ENCODE measurements around the gene LRCH1.

Gene LRCH1

GRCh38 chr13:46778890-46779289 is 225.9 kb downstream of the LRCH1 start:
- TF ChIP-seq CTCF (IDR thresholded peaks at IDR 0.05), result no peak

- TF ChIP-seq CTCF (IDR thresholded peaks at IDR 0.05), result no peak
Observed at GRCh38 chr13:46782066-46782465, 229.1 kb downstream of the LRCH1 start.

- TF ChIP-seq CTCF (IDR thresholded peaks at IDR 0.05), result no peak
Observed at GRCh38 chr13:46782691-46783090, 229.7 kb downstream of the LRCH1 start.

GRCh38 chr13:46783504-46783903 is 230.5 kb downstream of the LRCH1 start:
- TF ChIP-seq CTCF (IDR thresholded peaks at IDR 0.05), result no peak

- TF ChIP-seq CTCF (IDR thresholded peaks at IDR 0.05), result no peak
Observed at GRCh38 chr13:46795321-46795720, 242.4 kb downstream of the LRCH1 start.

- no peak for TF ChIP-seq CTCF (IDR thresholded peaks at IDR 0.05)
Observed at GRCh38 chr13:46796129-46796514, 243.2 kb downstream of the LRCH1 start.

- TF ChIP-seq CTCF (IDR thresholded peaks at IDR 0.05), result no peak
Observed at GRCh38 chr13:46796515-46797474, 243.8 kb downstream of the LRCH1 start, which contains the start of gene ESD. Gene ESD (minus strand): TSS chr13:46797161. CDS start chr13:46791413, 5,748 bp downstream.

Measured in LNCAP (cell line).